GM12878 (cell line): Measurements from ENCODE around the gene ZNRF3. TPM values are rescaled to one million over a fixed set of nuclear protein-coding genes. Genes with fewer than 3 reads are reported as not detected.
A peak's percentile ranks its signal among the peaks of the same experiment; 100 is the strongest.

Source experiments
- ATAC-seq: fragments of 200-7000 bp; cut with Tn5 transposase; 3 replicates; pipeline ENCODE4 v1.9.1; 2020; ENCODE audit warnings: mild to moderate bottlenecking, moderate library complexity
- BruUV-seq: library from RNA; stranded (reverse); fragments of 400-500 nt; replicated peaks from 2 replicates; lab custom pipeline; 2021; lab: Mats Ljungman, UMichigan
- CTCF ChIA-PET: fragments of 300-600 bp; sonication (Branson Sonifier 250); formaldehyde crosslinking; extraction: SDS; loops from one replicate; lab custom pipeline; 2021; ENCODE audit warnings: inconsistent platforms; lab: Yijun Ruan, JAX
- POLR2A ChIA-PET: fragments of 350-600 bp; formaldehyde crosslinking; extraction: SDS; loops from one replicate; lab custom pipeline; 2021; ENCODE audit warnings: inconsistent platforms; lab: Charles Lee
- RAD21 ChIA-PET: fragments of 300-600 bp; sonication (Branson Sonifier 250); formaldehyde crosslinking; loops from one replicate; lab custom pipeline; 2023; ENCODE audit warnings: antibody characterized with exemption; ENCODE audit not compliant: unreplicated experiment; lab: Charles Lee
- SMC1A ChIA-PET: fragments of 300-600 bp; sonication (Branson Sonifier 250); formaldehyde crosslinking; loops from one replicate; lab custom pipeline; 2023; ENCODE audit not compliant: unreplicated experiment, uncharacterized antibody; lab: Charles Lee
- DNase-seq: peaks from one replicate; pipeline ENCODE4 v3.0.0-alpha.2; 2011; ENCODE audit warnings: low read depth, low spot score
- FAIRE-seq: peaks from 3 replicates; lab custom pipeline; 2011; peaks lifted over from hg19 to GRCh38; lab: Jason Lieb, UNC
- H2AFZ ChIP-seq: 2 replicates; pipeline ENCODE4 v1.6.0; 2011; ENCODE audit warnings: low read depth, low read length, control low read depth; ENCODE audit not compliant: control insufficient read depth
- H3K27ac ChIP-seq: 2 replicates; pipeline ENCODE4 v1.5.1; 2011; ENCODE audit warnings: control low read depth; ENCODE audit not compliant: control insufficient read depth, insufficient read depth
- H3K27me3 ChIP-seq, 2 experiments: replicated peaks in 1 of 2; 2 replicates each; pipeline versions ENCODE4 v1.6.0 to v1.6.1; 2011; ENCODE audit warnings: low read length in 1 of 2; ENCODE audit not compliant: control insufficient read depth in 2 of 2, insufficient read depth in 2 of 2
- H3K36me3 ChIP-seq, 2 experiments: 2 replicates each; pipeline ENCODE4 v1.5.1; 2011; ENCODE audit warnings: low read length in 1 of 2; ENCODE audit not compliant: control insufficient read depth in 2 of 2, insufficient read depth in 2 of 2
- H3K4me1 ChIP-seq: 2 replicates; pipeline ENCODE4 v1.6.1; 2011; ENCODE audit warnings: mild to moderate bottlenecking, low read length, moderate library complexity, mixed read lengths; ENCODE audit not compliant: control insufficient read depth, insufficient read depth
- H3K4me2 ChIP-seq: 2 replicates; pipeline ENCODE4 v1.6.0; 2011; ENCODE audit warnings: control low read depth; ENCODE audit not compliant: control insufficient read depth, insufficient read depth
- H3K4me3 ChIP-seq: fragments of 200-600 bp; sonication (generic); 2 replicates; pipeline ENCODE4 v1.5.1; 2016
- H3K79me2 ChIP-seq: 2 replicates; pipeline ENCODE4 v1.6.0; 2011; ENCODE audit warnings: low read length; ENCODE audit not compliant: control insufficient read depth, insufficient read depth
- H3K9ac ChIP-seq: 2 replicates; pipeline ENCODE4 v1.8.0; 2011; ENCODE audit warnings: low read length, control low read depth, mixed read lengths; ENCODE audit not compliant: control insufficient read depth, insufficient read depth
- H3K9me3 ChIP-seq: replicated peaks from 3 replicates; pipeline ENCODE4 v1.5.1; 2011; ENCODE audit warnings: mild to moderate bottlenecking, low read length; ENCODE audit not compliant: control insufficient read depth, insufficient read depth
- H4K20me1 ChIP-seq: 2 replicates; pipeline ENCODE4 v1.6.0; 2011; ENCODE audit not compliant: control insufficient read depth, insufficient read depth
- ATF7 ChIP-seq: fragments of 450-650 bp; IDR thresholded peaks from 2 replicates; pipeline ENCODE4 v1.6.1; 2016; ENCODE audit warnings: low read depth, mild to moderate bottlenecking
- BCL11A ChIP-seq: IDR thresholded peaks from 2 replicates; pipeline ENCODE4 v1.6.1; 2011; ENCODE audit warnings: low read depth, low read length
- BHLHE40 ChIP-seq, 2 experiments: fragments of 450-650 bp in 1 of 2; IDR thresholded peaks; 2 replicates each; pipeline ENCODE4 v1.6.1; 2011 to 2017; ENCODE audit warnings: low read depth in 2 of 2, borderline replicate concordance in 1 of 2, improper control_type of control experiment in 1 of 2, low read length in 1 of 2, mild to moderate bottlenecking in 1 of 2
- BRCA1 ChIP-seq: IDR thresholded peaks from 2 replicates; pipeline ENCODE4 v1.6.1; 2011; ENCODE audit warnings: low read depth, low read length, improper control_type of control experiment
- IKZF1 ChIP-seq: fragments of 450-650 bp; conservative IDR thresholded peaks from 2 replicates; pipeline ENCODE4 v1.6.1; 2017; ENCODE audit warnings: antibody characterized with exemption, mild to moderate bottlenecking
- MEF2B ChIP-seq: fragments of 450-650 bp; IDR thresholded peaks from 2 replicates; pipeline ENCODE4 v1.6.1; 2018; ENCODE audit warnings: mild to moderate bottlenecking, moderate library complexity; ENCODE audit not compliant: partially characterized antibody, poor library complexity, severe bottlenecking
- NFYB ChIP-seq: IDR thresholded peaks from 2 replicates; pipeline ENCODE4 v1.6.1; 2011; ENCODE audit warnings: low read depth, mild to moderate bottlenecking, low read length, improper control_type of control experiment, moderate library complexity; ENCODE audit not compliant: insufficient read depth
- NR2F1 ChIP-seq: fragments of 450-650 bp; conservative IDR thresholded peaks from 2 replicates; pipeline ENCODE4 v1.6.1; 2017; ENCODE audit warnings: mild to moderate bottlenecking
- POLR2A ChIP-seq: IDR thresholded peaks from 2 replicates; pipeline ENCODE4 v1.6.1; 2011; ENCODE audit warnings: low read depth, mild to moderate bottlenecking, low read length
- RAD51 ChIP-seq: fragments of 450-650 bp; IDR thresholded peaks from 2 replicates; pipeline ENCODE4 v1.6.1; 2016; ENCODE audit warnings: moderate library complexity, mild to moderate bottlenecking, inconsistent platforms
- RUNX3 ChIP-seq: IDR thresholded peaks from 2 replicates; pipeline ENCODE4 v1.6.1; 2012; ENCODE audit warnings: low read length, inconsistent platforms
- SMARCA5 ChIP-seq: fragments of 450-650 bp; IDR thresholded peaks from 2 replicates; pipeline ENCODE4 v1.6.1; 2017; ENCODE audit warnings: mild to moderate bottlenecking
- SP1 ChIP-seq: IDR thresholded peaks from one replicate; pipeline ENCODE4 v1.6.1; 2011; ENCODE audit warnings: low read depth, low read length
- STAT1 ChIP-seq: fragments of 450-650 bp; conservative IDR thresholded peaks from 2 replicates; pipeline ENCODE4 v1.6.1; 2014; ENCODE audit warnings: antibody characterized with exemption, mild to moderate bottlenecking
- TAF1 ChIP-seq: IDR thresholded peaks from 2 replicates; pipeline ENCODE4 v1.6.1; 2011; ENCODE audit warnings: mild to moderate bottlenecking, low read depth, low read length, borderline replicate concordance
- ZBTB11 ChIP-seq: fragments of 450-650 bp; formaldehyde crosslinking; IDR thresholded peaks from 2 replicates; pipeline ENCODE4 v1.5.0; 2022; ENCODE audit warnings: mild to moderate bottlenecking, missing genetic modification characterization
- ZNF274 ChIP-seq: IDR thresholded peaks from one replicate; pipeline ENCODE4 v1.8.0; 2011; ENCODE audit not compliant: insufficient read length, insufficient read depth
- WGBS: methylation state at CpG from one replicate; pipeline ENCODE4 v1.1.6; 2016; ENCODE audit warnings: low lambda C conversion rate; ENCODE audit not compliant: insufficient replicate concordance, insufficient coverage; ENCODE audit errors: missing lambda C conversion rate; 5-methylcytosine and 5-hydroxymethylcytosine counted together
- in situ Hi-C: fragments of 300-500 bp; cut with MboI; formaldehyde crosslinking; loops from 9 replicates; pipeline ENCODE4 v1.14.3; 2018; ENCODE audit warnings: mixed read lengths
- intact Hi-C: fragments of 100-400 bp; cut with micrococcal nuclease; formaldehyde crosslinking; loops from one replicate; pipeline ENCODE4 v1.14.2; 2022; ENCODE audit not compliant: unreplicated experiment
- polyA plus RNA-seq, 11 experiments: library from polyadenylated mRNA; depleted of rRNA in 4 of 11; unstranded in 6 of 11; stranded (reverse) in 5 of 11; fragments of >200 nt; fragmentation: Nextera tagmentation in 4 of 11; fragmentation: Illumina TruSeq in 1 of 11; extraction: Ambion mirVana in 4 of 11; extraction: Trizol in 1 of 11; gene quantifications; 1 replicate in 1 of 11; 2 replicates in 10 of 11; pipeline versions ENCODE4 v1.2.1 to v1.2.3, GENCODE V29; 2011 to 2016; ENCODE audit warnings: inconsistent platforms in 2 of 11, missing spikeins in 2 of 11, low read depth in 1 of 11
- total RNA-seq, 4 experiments: library from RNA; depleted of rRNA in 3 of 4; stranded (reverse); fragments of >200 nt in 3 of 4; fragmentation: Illumina TruSeq in 1 of 4; extraction: Trizol in 1 of 4; gene quantifications; 2 replicates each; pipeline versions ENCODE4 v1.2.1 to v1.2.3, GENCODE V29; 2013 to 2021
- TF ChIP-seq, protein P1 (sequence below): IDR thresholded peaks from 2 replicates; pipeline ENCODE4 v1.6.1; 2012; ENCODE audit warnings: low read depth, low read length, improper control_type of control experiment
- TF ChIP-seq, protein P2 (sequence below): fragments of 450-650 bp; IDR thresholded peaks from 2 replicates; pipeline ENCODE4 v1.6.1; 2017; ENCODE audit warnings: low read depth, mild to moderate bottlenecking, moderate library complexity

ZNRF3 gene
- total and polyA plus RNA-seq, 10 of the 15 experiments (the other 5 are each of a cell fraction or from before 2014, with no cell fraction given) = 0.05 to 2.4 (median 0.46) TPM

- no peaks in the 10 kb centered on the region for H3K36me3 ChIP-seq
- H3K4me3 ChIP-seq = no peak overlapping the region
- ATAC-seq (peak; percentile 83), FAIRE-seq (no peak), DNase-seq (peak; percentile 52)
- H3K4me1 ChIP-seq = peaks cover 8% of the 10 kb centered on the region
- SMC1A ChIA-PET = interaction anchor here (0.7 to 6.5 kb wide), 31 partner anchors 9 to 281 kb away, joined by 3 to 117 read pairs (median 6); no protein-coding TSS in a partner anchor
- in situ Hi-C loops = no loop called here
- CTCF ChIA-PET = interaction anchor here (0.9 to 9.5 kb wide), 12 partner anchors 9 to 121 kb away, joined by 3 to 87 read pairs (median 4); partner anchors contain the start of gene XBP1
- BruUV-seq = no TSS peak
- H3K4me2 ChIP-seq = peak overlapping the region; percentile 38; the same call in 1 of the 2 replicates
- WGBS = 5% methylated on average over 7 of the region's 7 CpGs
- RAD21 ChIA-PET = interaction anchor here (0.6 to 6.6 kb wide), 22 partner anchors 9 to 281 kb away, joined by 3 to 84 read pairs (median 4); partner anchors contain the start of gene ZNRF3
- no peak overlapping the region for H3K27ac ChIP-seq
- no peak overlapping the region for H3K9ac ChIP-seq
- H3K79me2 ChIP-seq = no peaks in the 10 kb centered on the region
- H3K27me3 ChIP-seq = no peaks in the 10 kb centered on the region; a peak in 1 of 4 replicates
- intact Hi-C loops = loop anchor here (2.0 kb wide), 1 partner anchor 56 kb away; no protein-coding TSS in a partner anchor
- POLR2A ChIA-PET = interaction anchor here (0.6 to 2.4 kb wide), 8 partner anchors 9 to 243 kb away, joined by 3 to 13 read pairs (median 4); no protein-coding TSS in a partner anchor
- no peak overlapping the region for H2AFZ ChIP-seq
- no peaks in the 10 kb centered on the region for H3K9me3 ChIP-seq
- H4K20me1 ChIP-seq = no peaks in the 10 kb centered on the region
- TF ChIP-seq ZBTB11 (CRISPR knock-in tag) (no peak), IKZF1 (peak; percentile 70), BCL11A (0 out of 2 replicates have a peak, but pooled peaks have one; percentile 38), ATF7 (peak; percentile 61), MEF2B (peak; percentile 39), NFYB (peak; percentile 58; the same call in 1 of the 2 replicates), RUNX3 (peak; percentile 78), NR2F1 (peak; percentile 75), RAD51 (peak; percentile 71), SMARCA5 (peak; percentile 47; the same call in 1 of the 2 replicates), SP1 (no peak), STAT1 (no peak), BHLHE40 (IDR thresholded peaks at IDR 0.05; ENCODE audit: borderline replicate concordance in 1 of 2, low read depth in 2 of 2, low read length in 1 of 2) (peak; percentile 39 to 73; a peak in 3 of 4 replicates), ZNF274 (no peak), BRCA1 (no peak), POLR2A (no peak), TAF1 (no peak)
- TF ChIP-seq, protein P1, sequence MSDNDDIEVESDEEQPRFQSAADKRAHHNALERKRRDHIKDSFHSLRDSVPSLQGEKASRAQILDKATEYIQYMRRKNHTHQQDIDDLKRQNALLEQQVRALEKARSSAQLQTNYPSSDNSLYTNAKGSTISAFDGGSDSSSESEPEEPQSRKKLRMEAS = peak; percentile 59; the same call in 1 of the 2 replicates
- TF ChIP-seq, protein P2, sequence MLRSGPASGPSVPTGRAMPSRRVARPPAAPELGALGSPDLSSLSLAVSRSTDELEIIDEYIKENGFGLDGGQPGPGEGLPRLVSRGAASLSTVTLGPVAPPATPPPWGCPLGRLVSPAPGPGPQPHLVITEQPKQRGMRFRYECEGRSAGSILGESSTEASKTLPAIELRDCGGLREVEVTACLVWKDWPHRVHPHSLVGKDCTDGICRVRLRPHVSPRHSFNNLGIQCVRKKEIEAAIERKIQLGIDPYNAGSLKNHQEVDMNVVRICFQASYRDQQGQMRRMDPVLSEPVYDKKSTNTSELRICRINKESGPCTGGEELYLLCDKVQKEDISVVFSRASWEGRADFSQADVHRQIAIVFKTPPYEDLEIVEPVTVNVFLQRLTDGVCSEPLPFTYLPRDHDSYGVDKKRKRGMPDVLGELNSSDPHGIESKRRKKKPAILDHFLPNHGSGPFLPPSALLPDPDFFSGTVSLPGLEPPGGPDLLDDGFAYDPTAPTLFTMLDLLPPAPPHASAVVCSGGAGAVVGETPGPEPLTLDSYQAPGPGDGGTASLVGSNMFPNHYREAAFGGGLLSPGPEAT = peak; percentile 81; the same call in 1 of the 2 replicates
Observed at GRCh38 chr22:28920757-28921584, 37.6 kb downstream of the ZNRF3 start.
